OCI-LY1 (cell line): Measurements from ENCODE around the gene PTCHD1.

ENCODE experiments used
- CTCF ChIP-seq: fragments of 200-600 bp; sonication (generic), shearing (Covaris generic); IDR thresholded peaks from 2 replicates; pipeline ENCODE4 v1.5.1; 2017; ENCODE audit warnings: mild to moderate bottlenecking, antibody characterized with exemption, low read length, moderate library complexity, mixed read lengths
- EZH2 ChIP-seq: fragments of 200-600 bp; sonication (generic), shearing (Covaris generic); IDR thresholded peaks from 2 replicates; pipeline ENCODE4 v1.8.0; 2017; ENCODE audit warnings: borderline replicate concordance, mixed run types, mild to moderate bottlenecking, antibody characterized with exemption, low read length, moderate library complexity, mixed read lengths

- no peak for TF ChIP-seq CTCF
- TF ChIP-seq EZH2, result no peak
Observed at GRCh38 chrX:23312136-23312535, 22.5 kb upstream of the PTCHD1 start.
